WTC11 (cell line): ENCODE results near the gene ACP1. TPM values are rescaled to one million over a fixed set of nuclear protein-coding genes. Genes with fewer than 3 reads are reported as not detected.

Experiments used
- ATAC-seq: fragments of 200-7000 bp; cut with Tn5 transposase; 2 replicates; pipeline ENCODE4 v1.10.0; 2021; ENCODE audit warnings: mild to moderate bottlenecking, moderate library complexity
- Bru-seq: library from RNA; stranded (reverse); fragments of 400-500 nt; gene quantifications from one replicate; lab custom pipeline; 2021; lab: Mats Ljungman, UMichigan
- CTCF ChIA-PET: fragments of 300-600 bp; sonication (Branson Sonifier 250); formaldehyde crosslinking; loops from one replicate; lab custom pipeline; 2021; ENCODE audit warnings: antibody characterized with exemption; lab: Charles Lee
- POLR2A ChIA-PET: fragments of 350-600 bp; sonication (Branson Sonifier 250); formaldehyde crosslinking; loops from one replicate; lab custom pipeline; 2021; ENCODE audit warnings: antibody characterized with exemption; lab: Charles Lee
- DNase-seq: peaks from one replicate; pipeline ENCODE4 v3.0.0; 2021; ENCODE audit warnings: low spot score
- H3K27ac Mint-ChIP-seq: 2 replicates; pipeline ENCODE4 v1.8.0; 2021; ENCODE audit warnings: mixed read lengths
- H3K27me3 Mint-ChIP-seq: 2 replicates; pipeline ENCODE4 v1.8.0; 2021; ENCODE audit warnings: low read depth, mild to moderate bottlenecking, moderate library complexity, mixed read lengths
- H3K36me3 Mint-ChIP-seq: 2 replicates; pipeline ENCODE4 v1.8.0; 2021; ENCODE audit warnings: mixed read lengths
- H3K4me1 Mint-ChIP-seq: 2 replicates; pipeline ENCODE4 v1.8.0; 2022; ENCODE audit warnings: mixed read lengths
- H3K4me3 Mint-ChIP-seq: 2 replicates; pipeline ENCODE4 v1.8.0; 2021; ENCODE audit warnings: mild to moderate bottlenecking, moderate library complexity, mixed read lengths
- H3K9me3 Mint-ChIP-seq: 2 replicates; pipeline ENCODE4 v1.8.0; 2021; ENCODE audit warnings: mixed read lengths
- CBFB ChIP-seq: sonication (generic); formaldehyde crosslinking; IDR thresholded peaks from 2 replicates; pipeline ENCODE4 v1.8.1; 2022; ENCODE audit warnings: mild to moderate bottlenecking, low read depth, missing genetic modification reagents
- CREM ChIP-seq: sonication (generic); formaldehyde crosslinking; IDR thresholded peaks from 2 replicates; pipeline ENCODE4 v1.8.1; 2022; ENCODE audit warnings: mild to moderate bottlenecking, missing genetic modification reagents, moderate library complexity
- ELF4 ChIP-seq: sonication (generic); formaldehyde crosslinking; IDR thresholded peaks from 2 replicates; pipeline ENCODE4 v1.8.1; 2022; ENCODE audit warnings: low read depth, mild to moderate bottlenecking, moderate library complexity, missing genetic modification reagents
- ETV6 ChIP-seq: sonication (generic); formaldehyde crosslinking; IDR thresholded peaks from 2 replicates; pipeline ENCODE4 v1.8.1; 2022; ENCODE audit warnings: mild to moderate bottlenecking, missing genetic modification reagents
- FOXK1 ChIP-seq: sonication (generic); formaldehyde crosslinking; IDR thresholded peaks from 2 replicates; pipeline ENCODE4 v1.8.0; 2022; ENCODE audit warnings: mild to moderate bottlenecking, moderate library complexity, missing genetic modification reagents
- FOXP1 ChIP-seq: sonication (generic); formaldehyde crosslinking; IDR thresholded peaks from 2 replicates; pipeline ENCODE4 v1.8.0; 2022; ENCODE audit warnings: missing genetic modification reagents, mild to moderate bottlenecking, moderate library complexity, borderline replicate concordance
- GABPB1 ChIP-seq: sonication (generic); formaldehyde crosslinking; IDR thresholded peaks from 2 replicates; pipeline ENCODE4 v1.8.1; 2023; ENCODE audit warnings: mild to moderate bottlenecking, missing genetic modification reagents
- IRF2 ChIP-seq: sonication (generic); formaldehyde crosslinking; IDR thresholded peaks from 2 replicates; pipeline ENCODE4 v1.8.0; 2022; ENCODE audit warnings: low read depth, missing genetic modification reagents, borderline replicate concordance
- MXD4 ChIP-seq: fragments of 250-450 bp; sonication (Bioruptor Pico); IDR thresholded peaks from 2 replicates; pipeline ENCODE4 v1.8.0; 2021; ENCODE audit warnings: mild to moderate bottlenecking, moderate library complexity, borderline replicate concordance
- NFE2L1 ChIP-seq: sonication (generic); formaldehyde crosslinking; IDR thresholded peaks from 2 replicates; pipeline ENCODE4 v1.8.1; 2023; ENCODE audit warnings: missing genetic modification reagents
- PRDM15 ChIP-seq: sonication (generic); formaldehyde crosslinking; IDR thresholded peaks from 2 replicates; pipeline ENCODE4 v1.8.0; 2022; ENCODE audit warnings: missing genetic modification reagents
- SP1 ChIP-seq: sonication (generic); formaldehyde crosslinking; conservative IDR thresholded peaks from 2 replicates; pipeline ENCODE4 v1.8.1; 2022; ENCODE audit warnings: missing genetic modification reagents
- TCF7 ChIP-seq: sonication (generic); formaldehyde crosslinking; IDR thresholded peaks from 2 replicates; pipeline ENCODE4 v1.8.0; 2022; ENCODE audit warnings: mild to moderate bottlenecking, low read depth, missing genetic modification reagents, moderate library complexity
- USF2 ChIP-seq: sonication (generic); formaldehyde crosslinking; IDR thresholded peaks from 2 replicates; pipeline ENCODE4 v1.8.1; 2023; ENCODE audit warnings: mild to moderate bottlenecking, missing genetic modification reagents, moderate library complexity
- ZBTB43 ChIP-seq: sonication (generic); formaldehyde crosslinking; IDR thresholded peaks from 2 replicates; pipeline ENCODE4 v1.8.1; 2023; ENCODE audit warnings: mild to moderate bottlenecking, missing genetic modification reagents
- ZNF232 ChIP-seq: sonication (generic); formaldehyde crosslinking; IDR thresholded peaks from 2 replicates; pipeline ENCODE4 v1.8.0; 2022; ENCODE audit warnings: mild to moderate bottlenecking, missing genetic modification reagents
- ZNF416 ChIP-seq: fragments of 250-450 bp; sonication (Bioruptor Pico); IDR thresholded peaks from 2 replicates; pipeline ENCODE4 v1.9.0; 2021; ENCODE audit warnings: mild to moderate bottlenecking, inconsistent platforms
- ZNF423 ChIP-seq: fragments of 250-450 bp; sonication (Bioruptor Pico); IDR thresholded peaks from 2 replicates; pipeline ENCODE4 v2.1.2; 2022; ENCODE audit warnings: mild to moderate bottlenecking, moderate library complexity
- long read RNA-seq, 3 experiments: library from RNA in 1 of 3; library from capped mRNA in 1 of 3; library from polyadenylated mRNA in 1 of 3; unstranded in 2 of 3; stranded (forward) in 1 of 3; transcript quantifications; one replicate each; pipeline ENCODE4 v2.0.0, GENCODE V29; 2021
- total RNA-seq: library from RNA; stranded (reverse); gene quantifications from 3 replicates; pipeline ENCODE4 v1.2.3, GENCODE V29; 2021
- TF ChIP-seq, protein P1 (sequence below): sonication (generic); formaldehyde crosslinking; IDR thresholded peaks from 2 replicates; pipeline ENCODE4 v1.8.1; 2023; ENCODE audit warnings: mild to moderate bottlenecking, moderate library complexity, missing genetic modification reagents
- TF ChIP-seq, protein P2 (sequence below): sonication (generic); formaldehyde crosslinking; IDR thresholded peaks from 2 replicates; pipeline ENCODE4 v1.8.0; 2022; ENCODE audit warnings: mild to moderate bottlenecking, missing genetic modification reagents
- TF ChIP-seq, protein P3 (sequence below): sonication (generic); formaldehyde crosslinking; IDR thresholded peaks from 2 replicates; pipeline ENCODE4 v1.8.1; 2022; ENCODE audit warnings: mild to moderate bottlenecking, missing genetic modification reagents, moderate library complexity, borderline replicate concordance

Gene ACP1
- 145 to 150 TPM (median 146 TPM) in 3 replicates for total RNA-seq
- percentile 97 among the genes with signal in this experiment for Bru-seq, nascent RNA
- long read RNA-seq, experiment 1, transcript ACP1-201 (6 exons, 1,549 nt) = major isoform, 430 of 663 reads
- long read RNA-seq, experiment 1, transcript ACP1-206 (5 exons, 689 nt) = minor isoform, 8 of 663 reads
- long read RNA-seq, experiment 1, transcript ACP1-209 (7 exons, 577 nt) = minor isoform, 56 of 663 reads
- long read RNA-seq, experiment 1, transcript ACP1-202 (6 exons, 1,552 nt) = minor isoform, 116 of 663 reads
- long read RNA-seq, experiment 1, partial matches to known transcripts = 8 of 663 reads
- long read RNA-seq, experiment 1, other reads (novel, unspliced or antisense) = 43 of 663 reads
- long read RNA-seq, experiment 2, transcript ACP1-201 (6 exons, 1,549 nt) = major isoform, 129 of 245 reads
- long read RNA-seq, experiment 2, transcript ACP1-206 (5 exons, 689 nt) = minor isoform, 7 of 245 reads
- long read RNA-seq, experiment 2, transcript ACP1-202 (6 exons, 1,552 nt) = minor isoform, 25 of 245 reads
- long read RNA-seq, experiment 2, transcript ACP1-209 (7 exons, 577 nt) = minor isoform, 24 of 245 reads
- long read RNA-seq, experiment 2, partial matches to known transcripts = 41 of 245 reads
- long read RNA-seq, experiment 2, other reads (novel, unspliced or antisense) = 16 of 245 reads
- long read RNA-seq, experiment 3, transcript ACP1-201 (6 exons, 1,549 nt) = major isoform, 547 of 740 reads
- long read RNA-seq, experiment 3, transcript ACP1-202 (6 exons, 1,552 nt) = minor isoform, 117 of 740 reads
- long read RNA-seq, experiment 3, transcript ACP1-209 (7 exons, 577 nt) = minor isoform, 29 of 740 reads
- long read RNA-seq, experiment 3, transcript ACP1-206 (5 exons, 689 nt) = minor isoform, 7 of 740 reads
- long read RNA-seq, experiment 3, partial matches to known transcripts = 12 of 740 reads
- long read RNA-seq, experiment 3, other reads (novel, unspliced or antisense) = 24 of 740 reads

DNA sequence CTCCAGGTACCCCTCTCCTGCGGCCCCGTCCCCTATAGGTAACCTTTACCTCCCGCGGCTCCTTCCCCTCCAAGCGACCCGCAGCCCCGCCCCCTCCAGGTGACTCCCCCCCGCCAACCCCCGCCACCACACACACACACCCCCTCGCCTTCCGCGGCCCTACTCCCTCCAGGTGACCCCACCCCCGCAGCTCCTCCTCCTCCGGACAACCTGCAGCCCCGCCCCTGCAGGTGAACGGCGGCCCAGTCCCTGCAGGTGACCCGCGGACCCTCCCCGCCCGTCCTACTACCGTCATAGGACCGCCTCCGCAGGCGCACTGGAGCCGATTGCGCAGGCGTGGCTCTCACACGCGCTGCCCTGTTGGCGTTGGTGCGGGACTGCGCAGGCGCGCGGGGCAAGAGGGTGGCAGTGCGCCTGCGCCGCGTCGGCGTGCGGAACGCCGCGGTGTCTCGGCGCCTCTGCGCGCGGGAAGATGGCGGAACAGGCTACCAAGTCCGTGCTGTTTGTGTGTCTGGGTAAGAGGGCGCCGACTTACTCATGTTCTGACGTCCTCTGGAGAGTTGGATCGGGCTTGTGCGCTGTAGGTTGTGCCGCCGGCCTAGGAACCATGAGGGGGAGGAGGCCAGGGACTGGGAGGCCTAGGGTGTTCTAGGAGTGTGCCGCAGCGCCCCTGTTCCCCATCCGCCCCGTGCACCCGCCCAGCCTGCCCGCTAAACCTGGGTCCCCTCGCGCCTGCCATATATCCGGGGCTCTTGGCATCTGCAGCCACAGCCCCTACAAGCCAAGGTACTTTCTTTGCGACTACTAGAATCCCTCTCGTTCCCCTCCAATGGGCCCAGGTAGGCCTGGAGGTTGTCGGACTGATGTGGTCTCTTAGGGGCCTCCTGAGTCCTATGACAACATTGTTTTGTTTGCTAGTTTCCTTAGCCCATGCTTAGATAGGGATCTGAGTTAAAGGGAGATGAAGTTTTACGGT lies at the start of gene ACP1:
ACP1 (plus strand) TSS at position 455 of the 976 bp plus-strand sequence; CDS start at position 473, 18 bp downstream.
- ATAC-seq (peak; percentile 93), DNase-seq (peak; percentile 99)
- Mint-ChIP-seq H3K4me3 (peak within 1 kb of the TSS; percentile 89), H3K27ac (peak within 1 kb of the TSS; percentile 94), H3K9me3 (no peaks in the 10 kb centered on the region), H3K4me1 (peaks cover 44% of the 10 kb centered on the region), H3K27me3 (peaks cover 20% of the 10 kb centered on the region), H3K36me3 (peaks cover 17% of the 10 kb centered on the region)
- CTCF ChIA-PET = interaction anchor here (0.7 to 1.8 kb wide), 5 partner anchors 10 to 122 kb away, joined by 3 to 14 read pairs (median 4); no protein-coding TSS in a partner anchor
- POLR2A ChIA-PET = interaction anchor here (1.2 kb wide), 1 partner anchor 25 kb away, joined by 4 read pairs; no protein-coding TSS in a partner anchor
- TF ChIP-seq FOXP1 = peak; percentile 83
- no peak for TF ChIP-seq MXD4 (CRISPR knock-in tag)
- no peak for TF ChIP-seq ZNF423 (CRISPR knock-in tag)
- TF ChIP-seq TCF7 = no peak
- TF ChIP-seq FOXK1 (CRISPR knock-in tag) = peak; percentile 93
- peak; percentile 34 for TF ChIP-seq GABPB1
- TF ChIP-seq, protein P1, sequence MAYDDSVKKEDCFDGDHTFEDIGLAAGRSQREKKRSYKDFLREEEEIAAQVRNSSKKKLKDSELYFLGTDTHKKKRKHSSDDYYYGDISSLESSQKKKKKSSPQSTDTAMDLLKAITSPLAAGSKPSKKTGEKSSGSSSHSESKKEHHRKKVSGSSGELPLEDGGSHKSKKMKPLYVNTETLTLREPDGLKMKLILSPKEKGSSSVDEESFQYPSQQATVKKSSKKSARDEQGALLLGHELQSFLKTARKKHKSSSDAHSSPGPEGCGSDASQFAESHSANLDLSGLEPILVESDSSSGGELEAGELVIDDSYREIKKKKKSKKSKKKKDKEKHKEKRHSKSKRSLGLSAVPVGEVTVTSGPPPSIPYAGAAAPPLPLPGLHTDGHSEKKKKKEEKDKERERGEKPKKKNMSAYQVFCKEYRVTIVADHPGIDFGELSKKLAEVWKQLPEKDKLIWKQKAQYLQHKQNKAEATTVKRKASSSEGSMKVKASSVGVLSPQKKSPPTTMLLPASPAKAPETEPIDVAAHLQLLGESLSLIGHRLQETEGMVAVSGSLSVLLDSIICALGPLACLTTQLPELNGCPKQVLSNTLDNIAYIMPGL (CRISPR knock-in tag) = 0 out of 2 replicates have a peak, but pooled peaks have one; percentile 49
- no peak for TF ChIP-seq PRDM15 (CRISPR knock-in tag)
- peak; percentile 92 for TF ChIP-seq ZNF232 (CRISPR knock-in tag)
- TF ChIP-seq USF2 (CRISPR knock-in tag) = peak; percentile 71
- peak; percentile 88 for TF ChIP-seq SP1 (CRISPR knock-in tag)
- TF ChIP-seq ELF4 (CRISPR knock-in tag) = no peak
- TF ChIP-seq, protein P2, sequence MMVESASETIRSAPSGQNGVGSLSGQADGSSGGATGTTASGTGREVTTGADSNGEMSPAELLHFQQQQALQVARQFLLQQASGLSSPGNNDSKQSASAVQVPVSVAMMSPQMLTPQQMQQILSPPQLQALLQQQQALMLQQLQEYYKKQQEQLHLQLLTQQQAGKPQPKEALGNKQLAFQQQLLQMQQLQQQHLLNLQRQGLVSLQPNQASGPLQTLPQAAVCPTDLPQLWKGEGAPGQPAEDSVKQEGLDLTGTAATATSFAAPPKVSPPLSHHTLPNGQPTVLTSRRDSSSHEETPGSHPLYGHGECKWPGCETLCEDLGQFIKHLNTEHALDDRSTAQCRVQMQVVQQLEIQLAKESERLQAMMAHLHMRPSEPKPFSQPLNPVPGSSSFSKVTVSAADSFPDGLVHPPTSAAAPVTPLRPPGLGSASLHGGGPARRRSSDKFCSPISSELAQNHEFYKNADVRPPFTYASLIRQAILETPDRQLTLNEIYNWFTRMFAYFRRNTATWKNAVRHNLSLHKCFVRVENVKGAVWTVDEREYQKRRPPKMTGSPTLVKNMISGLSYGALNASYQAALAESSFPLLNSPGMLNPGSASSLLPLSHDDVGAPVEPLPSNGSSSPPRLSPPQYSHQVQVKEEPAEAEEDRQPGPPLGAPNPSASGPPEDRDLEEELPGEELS (CRISPR knock-in tag) = peak; percentile 83
- TF ChIP-seq, protein P3, sequence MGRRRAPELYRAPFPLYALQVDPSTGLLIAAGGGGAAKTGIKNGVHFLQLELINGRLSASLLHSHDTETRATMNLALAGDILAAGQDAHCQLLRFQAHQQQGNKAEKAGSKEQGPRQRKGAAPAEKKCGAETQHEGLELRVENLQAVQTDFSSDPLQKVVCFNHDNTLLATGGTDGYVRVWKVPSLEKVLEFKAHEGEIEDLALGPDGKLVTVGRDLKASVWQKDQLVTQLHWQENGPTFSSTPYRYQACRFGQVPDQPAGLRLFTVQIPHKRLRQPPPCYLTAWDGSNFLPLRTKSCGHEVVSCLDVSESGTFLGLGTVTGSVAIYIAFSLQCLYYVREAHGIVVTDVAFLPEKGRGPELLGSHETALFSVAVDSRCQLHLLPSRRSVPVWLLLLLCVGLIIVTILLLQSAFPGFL = 0 out of 2 replicates have a peak, but pooled peaks have one; percentile 23
- TF ChIP-seq ETV6 = peak; percentile 80
- 0 out of 2 replicates have a peak, but pooled peaks have one; percentile 76 for TF ChIP-seq ZNF416 (CRISPR knock-in tag)
- TF ChIP-seq CBFB = 0 out of 2 replicates have a peak, but pooled peaks have one; percentile 50
- no peak for TF ChIP-seq IRF2 (CRISPR knock-in tag)
- TF ChIP-seq CREM (CRISPR knock-in tag) = peak; percentile 84
- peak; percentile 82; the same call in 1 of the 2 replicates for TF ChIP-seq NFE2L1 (CRISPR knock-in tag)
- TF ChIP-seq ZBTB43 (CRISPR knock-in tag) = peak; percentile 82; the same call in 1 of the 2 replicates
